Measurements from ENCODE around the gene TKT. TPM values are rescaled to one million over a fixed set of nuclear protein-coding genes. Genes with fewer than 3 reads are reported as not detected.

The TKT gene
- total and polyA plus RNA-seq, 2 of the 8 experiments (the other 6 are each of a cell fraction or from before 2014, with no cell fraction given), result 418 to 986 TPM

DNA sequence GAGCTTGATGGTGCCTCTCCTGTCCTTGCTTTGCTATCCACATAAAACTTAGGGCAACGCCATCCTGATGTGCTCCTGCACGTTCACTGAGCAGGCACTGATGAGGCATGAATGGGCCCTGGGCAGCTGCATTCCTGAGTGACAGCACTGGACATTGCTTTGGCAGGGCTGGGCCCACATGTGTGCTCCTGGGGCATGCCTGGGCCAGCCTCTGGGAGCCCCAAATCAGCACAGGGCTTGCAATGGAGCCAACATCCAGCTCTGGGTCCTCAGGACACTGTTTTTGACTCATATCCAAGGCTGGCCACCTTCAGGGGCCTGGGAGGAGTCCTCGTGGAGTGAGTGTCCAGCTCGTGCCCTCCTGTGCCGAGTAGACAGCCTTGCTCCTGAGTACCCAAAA is 5.9 kb upstream of the TKT start:
- Histone ChIP-seq H3K27me3 (replicated peaks in 1 of 4; ENCODE audit: control insufficient read depth in 3 of 4, extremely low read depth in 1 of 4, insufficient read depth in 3 of 4, low read length in 3 of 4) (no peaks in the 10 kb centered on the region), H3K4me2 (ENCODE audit: insufficient read depth in 1 of 2, low read depth in 2 of 2, low read length in 2 of 2) (no peak overlapping the region), H4K8ac (ENCODE audit: extremely low read depth, insufficient read depth, low read length) (no peak overlapping the region), H3K23me2 (ENCODE audit: low read depth, low read length) (no peaks in the 10 kb centered on the region), H3K56ac (replicated peaks; ENCODE audit: insufficient read length, low read depth, low read length) (no peak overlapping the region), H3K9me3 (ENCODE audit: insufficient read depth in 2 of 2, low read depth in 1 of 2, low read length in 1 of 2) (no peaks in the 10 kb centered on the region), H4K91ac (replicated peaks; ENCODE audit: insufficient read length, low read length) (peak overlapping the region; percentile 92), H3K4ac (replicated peaks; ENCODE audit: insufficient read length, low read depth, low read length) (peak overlapping the region; percentile 84), H3K79me1 (ENCODE audit: low read depth, low read length) (no peaks in the 10 kb centered on the region), H2BK12ac (ENCODE audit: low read depth, low read length) (peak overlapping the region; percentile 89; the same call in 1 of the 2 replicates), H3K23ac (ENCODE audit: insufficient read length) (no peak overlapping the region), H4K20me1 (replicated peaks in 1 of 2; ENCODE audit: control insufficient read depth in 1 of 2, insufficient read depth in 2 of 2, low read length in 2 of 2) (no peaks in the 10 kb centered on the region), H3K9ac (replicated peaks in 1 of 4; ENCODE audit: extremely low read depth in 1 of 4, low read depth in 3 of 4, low read length in 3 of 4) (no peak overlapping the region), H2AFZ (ENCODE audit: low read length) (no peak overlapping the region), H3K14ac (ENCODE audit: insufficient read length) (peak overlapping the region; percentile 72), H3K36me3 (ENCODE audit: control insufficient read depth in 2 of 4, insufficient read depth in 4 of 4, low read length in 3 of 4) (no peaks in the 10 kb centered on the region), H2BK20ac (ENCODE audit: low read length) (peak overlapping the region; percentile 51; the same call in 1 of the 2 replicates), H3K27ac (ENCODE audit: low read depth, low read length) (no peak overlapping the region), H3K18ac (ENCODE audit: extremely low read depth, low read length) (peak overlapping the region; percentile 62; the same call in 1 of the 2 replicates), H2BK5ac (ENCODE audit: low read depth, low read length) (peak overlapping the region; percentile 91; the same call in 1 of the 2 replicates), H2BK15ac (ENCODE audit: low read length) (0 out of 2 replicates have a peak overlapping the region, but pooled peaks have one; percentile 61), H2BK120ac (replicated peaks; ENCODE audit: low read depth, low read length) (peak overlapping the region; percentile 65), H2AK5ac (ENCODE audit: low read depth, low read length) (0 out of 2 replicates have a peak overlapping the region, but pooled peaks have one; percentile 86), H3K4me3 (ENCODE audit: extremely low read depth in 1 of 4, insufficient read depth in 2 of 4, low read depth in 3 of 4, low read length in 4 of 4) (no peak overlapping the region), H3K4me1 (replicated peaks in 1 of 4; ENCODE audit: control insufficient read depth in 3 of 4, insufficient read depth in 4 of 4, low read length in 3 of 4) (peaks cover 4 to 20% (median 16%) of the 10 kb centered on the region in 4 experiments), H3K79me2 (ENCODE audit: control insufficient read depth in 1 of 2, insufficient read depth in 2 of 2, low read length in 2 of 2) (no peaks in the 10 kb centered on the region), H4K5ac (ENCODE audit: insufficient read length, low read depth, low read length) (peak overlapping the region; percentile 1)
- DNase-seq (ENCODE audit: low read depth in 1 of 2, low spot score in 2 of 2) (no peak), FAIRE-seq (no peak)
- TF ChIP-seq POLR2A (IDR thresholded peaks at IDR 0.05; ENCODE audit: control extremely low read depth in 1 of 2, low read depth in 2 of 2, low read length in 2 of 2) (no peak), GTF2F1 (IDR thresholded peaks at IDR 0.05; ENCODE audit: borderline replicate concordance, low read depth, low read length) (no peak), RNF2 (IDR thresholded peaks at IDR 0.05; ENCODE audit: borderline replicate concordance, low read depth, low read length, missing control alignments, poor library complexity, severe bottlenecking) (no peak), KDM5A (IDR thresholded peaks at IDR 0.05; ENCODE audit: low read length) (no peak), ASH2L (IDR thresholded peaks at IDR 0.05; ENCODE audit: low read length) (no peak), KDM4A (IDR thresholded peaks at IDR 0.05; ENCODE audit: low read depth, low read length, severe bottlenecking) (no peak), TEAD4 (IDR thresholded peaks at IDR 0.05; ENCODE audit: low read depth, low read length) (no peak), BRCA1 (IDR thresholded peaks at IDR 0.05; ENCODE audit: low read depth, low read length) (no peak), USF2 (IDR thresholded peaks at IDR 0.05; ENCODE audit: low read length) (no peak), YY1 (IDR thresholded peaks at IDR 0.05; ENCODE audit: low read depth, low read length) (no peak)
- ChIA-PET POLR2A (ENCODE audit: partially characterized antibody) (interaction anchor here (0.7 to 1.8 kb wide), 11 partner anchors 9 to 41 kb away, joined by 3 to 7 read pairs (median 4); no protein-coding TSS in a partner anchor), CTCF (ENCODE audit: partially characterized antibody) (interaction anchor here (0.9 to 1.9 kb wide), 5 partner anchors 12 to 985 kb away, joined by 3 to 6 read pairs (median 3); no protein-coding TSS in a partner anchor)
- WGBS, 2 experiments (ENCODE audit: extremely low coverage in 1 of 2, insufficient coverage in 1 of 2, insufficient read length in 1 of 2, insufficient replicate concordance in 2 of 2, low coverage in 1 of 2, low lambda C conversion rate in 2 of 2, missing lambda C conversion rate in 1 of 2), result 95% methylated on average over 5 of the region's 5 CpGs; no CpG with 5 or more reads in 1 of the 2 experiments

Data from H1 (cell line).